ENCODE data around the gene ENTHD1. TPM values are rescaled to one million over a fixed set of nuclear protein-coding genes. Genes with fewer than 3 reads are reported as not detected.

The ENTHD1 gene, protein sequence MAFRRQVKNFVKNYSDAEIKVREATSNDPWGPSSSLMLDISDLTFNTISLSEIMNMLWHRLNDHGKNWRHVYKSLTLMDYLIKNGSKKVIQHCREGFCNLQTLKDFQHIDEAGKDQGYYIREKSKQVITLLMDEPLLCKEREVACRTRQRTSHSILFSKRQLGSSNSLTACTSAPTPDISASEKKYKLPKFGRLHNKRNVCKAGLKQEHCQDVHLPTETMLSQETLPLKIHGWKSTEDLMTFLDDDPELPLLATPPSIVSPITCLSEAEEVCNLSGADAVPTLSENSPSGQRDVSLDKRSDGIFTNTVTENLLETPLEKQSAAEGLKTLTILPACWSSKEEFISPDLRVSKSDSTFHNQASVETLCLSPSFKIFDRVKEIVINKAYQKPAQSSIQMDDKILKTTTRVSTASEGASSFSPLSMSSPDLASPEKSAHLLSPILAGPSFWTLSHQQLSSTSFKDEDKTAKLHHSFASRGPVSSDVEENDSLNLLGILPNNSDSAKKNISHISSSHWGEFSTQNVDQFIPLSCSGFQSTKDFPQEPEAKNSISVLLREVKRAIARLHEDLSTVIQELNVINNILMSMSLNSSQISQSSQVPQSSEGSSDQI
- total RNA-seq = not detected in 2 replicates

DNA sequence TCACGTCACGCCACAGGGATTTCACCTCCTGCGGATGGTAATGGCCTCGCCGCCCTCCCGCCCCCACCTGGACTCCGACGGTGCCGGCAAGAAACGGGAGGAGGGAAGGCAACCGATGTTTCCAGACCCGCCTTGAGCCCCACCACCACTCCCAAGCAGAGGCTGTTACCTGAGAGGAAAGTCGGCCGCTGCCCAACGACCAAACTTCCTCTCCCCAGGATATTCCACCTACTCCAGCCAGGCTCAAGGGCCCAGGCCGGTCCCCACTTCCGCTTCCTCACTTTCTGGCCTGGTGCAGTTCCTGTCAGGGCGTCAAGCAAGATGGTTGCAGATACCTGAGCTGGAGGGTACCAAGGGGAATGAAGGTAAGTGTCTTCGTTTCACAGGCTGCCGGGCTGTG is at the start of gene ENTHD1:
Gene ENTHD1, minus strand, starts transcription at position 235 of the 400 bp plus-strand sequence. CDS start 6,012 bp downstream, outside the sequence.

DNA sequence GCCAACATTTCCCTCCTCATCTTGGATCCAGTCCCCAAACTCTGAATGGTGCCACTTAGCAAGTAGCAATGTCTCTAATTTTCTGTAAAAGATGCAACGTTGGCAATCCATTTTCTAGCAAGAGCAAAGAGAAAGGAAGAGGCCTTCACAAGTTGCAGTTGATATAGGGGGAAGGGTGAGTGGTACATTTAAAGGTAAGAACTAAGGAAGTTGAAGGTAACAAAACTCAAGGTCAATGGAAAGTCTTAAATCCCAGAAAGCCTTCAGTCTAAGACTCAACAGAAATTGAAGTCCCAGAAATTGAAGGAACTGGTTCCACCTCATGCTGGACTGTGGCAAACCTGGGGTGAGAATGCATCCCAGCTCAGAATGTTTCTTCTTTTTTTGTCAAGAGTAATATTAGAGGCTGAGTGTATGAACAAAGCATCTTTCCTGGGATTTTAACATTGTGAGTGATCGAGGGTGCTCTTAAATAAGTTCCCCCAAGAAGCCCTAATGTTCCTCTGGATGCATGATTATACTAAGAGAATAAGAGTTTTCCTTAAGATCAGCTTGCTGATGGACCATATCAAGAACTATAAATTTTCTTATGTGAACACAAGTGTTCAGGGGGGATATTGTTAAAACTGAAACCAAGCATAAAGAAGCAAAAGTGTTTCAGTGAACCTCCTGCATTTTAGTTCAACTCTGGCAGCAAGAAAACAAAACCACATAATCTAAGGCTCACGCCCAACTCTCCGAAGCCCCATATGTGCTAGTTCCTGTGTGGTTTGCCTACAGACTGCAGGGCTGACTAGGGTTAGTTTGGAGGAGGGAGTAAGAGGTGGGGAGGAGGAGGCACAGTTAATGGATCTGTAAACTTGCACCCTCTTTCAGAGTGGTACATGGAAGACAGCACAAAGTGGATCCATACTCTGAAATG is 7.0 kb upstream of the ENTHD1 start, which contains the start of gene GRAP2:
Gene GRAP2, plus strand, starts transcription at position 779 of the 922 bp plus-strand sequence. CDS start 46,023 bp downstream, outside the sequence.

Other genes with a start within 250 kb of the ENTHD1 start
- gene GRAP2, start 7.3 kb upstream of the ENTHD1 start, total RNA-seq = under 0.01 TPM in 1 of 2 replicates, not detected in the other
- gene TMA7B, start 66.6 kb upstream of the ENTHD1 start, total RNA-seq = not detected in 2 replicates
- gene FAM83F, start 101.2 kb upstream of the ENTHD1 start, total RNA-seq = under 0.01 and 0.09 TPM in 2 replicates

Data from smooth muscle cell of bladder (primary cell).